ENCODE measurements around the gene FMO3.

GRCh38 chr1:171127501-171127900 is 36.8 kb downstream of the FMO3 start:
- TF ChIP-seq CTCF (IDR thresholded peaks at IDR 0.05; ENCODE audit: extremely low read depth in 1 of 2, insufficient read depth in 1 of 2, low read depth in 1 of 2, low read length in 2 of 2), result no peak
- no peak for TF ChIP-seq EZH2 (IDR thresholded peaks at IDR 0.05; ENCODE audit: borderline replicate concordance, low read depth, low read length, severe bottlenecking)
- TF ChIP-seq POLR2A (IDR thresholded peaks at IDR 0.05; ENCODE audit: low read depth, low read length), result no peak
- no peak for TF ChIP-seq MYC (IDR thresholded peaks at IDR 0.05; ENCODE audit: low read depth, low read length)
- TF ChIP-seq GATA2 (IDR thresholded peaks at IDR 0.05; ENCODE audit: insufficient read depth, insufficient read length, low read depth, low read length), result no peak
- TF ChIP-seq POLR2AphosphoS5 (IDR thresholded peaks at IDR 0.05; ENCODE audit: insufficient read depth, low read depth, low read length), result no peak
- no peak for TF ChIP-seq JUN (IDR thresholded peaks at IDR 0.05; ENCODE audit: borderline replicate concordance, insufficient read depth, insufficient read length, low read depth)
